ENCODE measurements around the gene DNAH3.
"Not testable (repeated sequence)": the region's sequence is repeated elsewhere in the genome, so short reads cannot be mapped to it uniquely, and the experiment has no call there.

Gene DNAH3

DNA sequence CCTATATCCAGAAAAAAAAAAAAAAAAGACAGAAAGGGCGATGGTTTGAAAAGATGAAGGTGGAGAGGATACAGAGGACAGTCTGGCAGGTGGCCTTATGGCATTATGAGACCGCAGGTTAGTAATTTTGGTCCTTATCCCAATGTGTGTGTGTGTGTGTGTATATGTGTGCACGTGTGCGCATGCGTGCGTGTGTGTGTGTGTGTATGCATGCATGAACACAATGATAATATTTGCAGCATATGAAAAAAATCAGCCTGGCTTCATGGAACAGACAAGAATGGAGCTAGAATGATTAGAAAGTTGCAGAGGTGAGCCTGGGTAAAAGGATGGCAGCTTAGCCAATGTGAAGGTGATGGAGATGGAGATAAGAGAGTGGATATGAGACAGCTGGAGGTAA lies 166.6 kb downstream of the DNAH3 start:
- no peak for DNase-seq

- no peak for DNase-seq
Measured at GRCh38 chr16:20976576-20976975, 174.1 kb downstream of the DNAH3 start.

DNA sequence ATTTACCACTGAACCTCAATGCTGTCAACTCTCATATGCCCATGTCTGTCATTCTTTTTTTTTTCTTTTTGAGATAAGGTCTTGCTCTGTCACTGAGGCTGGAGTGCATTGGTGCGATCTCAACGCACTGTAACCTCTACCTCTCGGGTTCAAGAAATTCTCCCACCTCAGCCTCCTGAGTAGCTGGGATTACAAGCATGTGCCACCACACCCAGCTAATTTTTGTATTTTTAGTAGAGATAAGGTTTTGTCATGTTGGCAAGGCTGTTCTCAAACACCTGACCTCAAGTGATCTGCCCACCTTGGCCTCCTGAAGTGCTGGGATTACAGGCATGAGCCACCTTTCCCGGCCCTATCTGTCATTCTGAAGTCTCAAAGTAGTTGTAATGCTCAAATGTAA lies 177.4 kb downstream of the DNAH3 start:
- not testable (repeated sequence) for DNase-seq

DNA sequence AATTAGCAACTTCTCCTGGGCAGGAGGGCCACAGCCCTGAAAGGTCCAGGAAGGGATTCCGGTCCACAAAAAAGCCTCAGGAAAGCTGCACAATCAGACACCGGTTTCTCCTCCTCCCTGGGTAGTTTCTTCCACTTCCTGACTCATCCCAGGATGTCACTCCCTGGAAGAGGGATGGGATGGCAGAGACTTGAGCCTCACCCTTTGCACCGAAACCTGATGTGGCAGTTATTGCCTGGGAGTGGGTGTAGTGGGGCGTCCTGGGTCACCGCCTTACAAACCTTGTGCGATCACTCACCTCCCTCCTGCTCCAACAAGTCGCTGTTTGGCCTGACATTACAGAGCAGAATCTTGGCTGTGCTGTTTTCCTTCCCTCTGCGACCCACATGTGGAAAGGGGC lies 179.2 kb downstream of the DNAH3 start:
- DNase-seq = no peak

DNA sequence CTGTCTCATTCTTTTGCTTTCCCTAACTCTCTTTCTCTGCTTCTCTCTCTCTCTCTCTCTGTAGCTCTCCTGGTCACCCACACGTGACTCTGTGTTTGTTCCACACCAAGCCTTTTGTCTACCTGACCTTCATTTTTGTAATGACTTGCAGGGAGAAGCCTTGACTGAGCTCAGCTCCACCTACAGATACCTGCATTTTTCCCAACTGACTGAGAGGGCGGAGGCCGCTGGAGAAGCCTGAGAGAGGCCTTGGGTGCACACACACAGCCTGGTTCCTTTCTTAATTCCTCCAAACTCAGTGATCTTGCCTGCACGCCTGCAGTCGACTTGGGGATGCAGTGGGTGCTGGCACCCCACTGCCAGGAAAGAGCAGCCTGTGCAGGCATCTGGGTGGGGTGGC lies 181.3 kb downstream of the DNAH3 start:
- DNase-seq = no peak

DNA sequence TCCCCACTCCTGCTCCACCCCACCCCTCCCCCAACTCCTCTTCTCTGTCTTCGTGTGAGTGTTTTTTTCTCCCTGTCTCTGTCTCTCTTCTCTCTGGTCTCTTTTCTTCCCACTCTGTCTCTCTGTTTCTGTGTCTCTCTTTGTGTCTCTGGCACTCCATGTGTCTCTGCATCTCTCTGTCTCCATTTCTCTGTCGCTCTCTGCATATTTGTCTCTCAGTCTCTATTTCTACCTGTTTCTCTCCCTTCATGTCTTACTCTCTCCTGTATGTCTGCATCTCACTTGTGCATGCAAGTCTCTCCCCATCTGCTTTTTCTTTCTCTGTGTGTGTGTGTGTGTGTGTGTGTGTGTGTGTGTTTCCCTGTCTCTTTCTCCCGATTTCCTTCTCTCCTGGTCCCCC lies 181.9 kb downstream of the DNAH3 start:
- DNase-seq = no peak

GRCh38 chr16:20960899-20961298 lies 189.7 kb downstream of the DNAH3 start:
- no peak for DNase-seq

DNA sequence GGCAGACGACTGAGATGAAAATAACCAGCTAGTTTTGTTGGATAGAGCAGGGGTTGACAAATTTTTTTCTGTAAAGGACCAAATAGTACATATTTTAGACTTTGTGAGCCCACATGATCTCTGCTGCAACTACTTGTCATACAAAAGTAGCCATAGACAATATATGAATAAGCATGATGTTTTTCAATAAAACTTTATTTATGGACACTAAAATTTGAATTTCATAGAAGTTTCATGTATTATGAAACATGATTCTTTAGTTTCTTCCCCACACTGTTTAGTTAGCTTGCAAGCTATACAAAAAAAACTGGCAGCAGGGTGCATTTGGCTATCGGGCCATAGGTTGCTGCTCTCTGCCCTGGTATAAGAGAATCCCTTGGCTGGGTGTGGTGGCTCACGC lies 193.5 kb downstream of the DNAH3 start:
- DNase-seq = no peak

DNA sequence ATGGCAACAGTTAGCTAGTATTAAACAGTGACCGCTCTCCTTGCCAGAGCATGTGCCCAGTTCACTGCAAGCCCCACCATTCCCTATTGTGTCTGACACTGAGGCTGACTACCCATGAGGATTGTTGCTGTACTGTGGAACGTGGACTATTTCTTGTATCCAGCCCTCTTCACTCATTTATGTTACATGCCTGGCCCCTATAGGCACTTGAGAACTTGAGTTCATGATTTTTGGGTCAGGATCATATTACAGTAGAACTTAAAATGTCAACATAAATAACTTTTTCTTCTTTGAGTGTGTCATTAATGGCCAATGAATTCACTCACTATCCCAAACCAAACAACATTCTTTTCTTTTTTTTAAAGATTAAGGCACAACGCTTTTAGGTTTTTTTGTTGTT lies 194.3 kb downstream of the DNAH3 start:
- no peak for DNase-seq

GRCh38 chr16:20954574-20954973 lies 196.1 kb downstream of the DNAH3 start:
- DNase-seq = no peak

- DNase-seq = no peak
Measured at GRCh38 chr16:20952139-20952920, 198.3 kb downstream of the DNAH3 start.

- no peak for DNase-seq
Measured at GRCh38 chr16:20950294-20950693, 200.4 kb downstream of the DNAH3 start.

GRCh38 chr16:20949660-20950059 lies 201.0 kb downstream of the DNAH3 start:
- DNase-seq = no peak

- no peak for DNase-seq
Measured at GRCh38 chr16:20948444-20948843, 202.2 kb downstream of the DNAH3 start.

DNA sequence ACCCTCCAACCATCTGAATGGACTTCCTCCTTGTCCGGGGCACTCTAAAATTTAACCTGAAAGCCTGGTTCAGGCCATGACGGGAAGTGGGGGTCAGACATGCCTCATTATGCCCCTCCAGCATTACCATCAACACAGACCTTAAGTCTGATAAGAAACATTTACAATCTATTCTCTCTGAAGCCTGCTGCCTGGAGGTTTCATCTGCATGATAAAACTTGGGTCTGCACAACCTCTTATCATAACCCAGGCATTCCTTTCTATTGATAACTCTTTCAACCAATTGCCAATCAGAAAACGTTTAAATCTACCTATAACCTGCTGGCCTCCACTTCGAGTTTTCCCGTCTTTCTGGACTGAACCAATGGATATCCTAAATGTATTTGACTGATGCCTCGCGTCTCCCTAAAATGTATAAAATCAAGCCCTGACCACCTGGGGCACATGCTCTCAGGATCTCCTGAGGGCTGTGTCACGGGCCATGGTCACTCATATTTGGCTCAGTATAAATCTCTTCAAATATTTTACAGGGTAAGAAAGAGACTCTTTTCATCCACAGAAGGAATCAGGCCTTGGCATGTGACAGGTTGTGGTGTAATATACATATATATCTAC lies 204.5 kb downstream of the DNAH3 start:
- no peak for DNase-seq

DNA sequence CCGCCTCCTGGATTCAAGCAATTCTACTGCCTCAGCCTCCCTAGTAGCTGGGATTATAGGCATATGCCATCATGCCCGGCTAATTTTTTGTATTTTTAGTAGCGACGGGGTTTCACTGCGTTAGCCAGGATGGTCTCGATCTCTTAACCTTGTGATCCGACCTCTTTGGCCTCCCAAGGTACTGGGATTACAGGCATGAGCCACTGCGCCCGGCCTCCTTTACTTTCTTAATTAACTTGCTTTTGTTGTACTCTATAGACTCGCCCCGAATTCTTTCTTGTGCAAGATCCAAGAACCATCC lies 205.1 kb downstream of the DNAH3 start:
- DNase-seq = not testable (repeated sequence)

DNA sequence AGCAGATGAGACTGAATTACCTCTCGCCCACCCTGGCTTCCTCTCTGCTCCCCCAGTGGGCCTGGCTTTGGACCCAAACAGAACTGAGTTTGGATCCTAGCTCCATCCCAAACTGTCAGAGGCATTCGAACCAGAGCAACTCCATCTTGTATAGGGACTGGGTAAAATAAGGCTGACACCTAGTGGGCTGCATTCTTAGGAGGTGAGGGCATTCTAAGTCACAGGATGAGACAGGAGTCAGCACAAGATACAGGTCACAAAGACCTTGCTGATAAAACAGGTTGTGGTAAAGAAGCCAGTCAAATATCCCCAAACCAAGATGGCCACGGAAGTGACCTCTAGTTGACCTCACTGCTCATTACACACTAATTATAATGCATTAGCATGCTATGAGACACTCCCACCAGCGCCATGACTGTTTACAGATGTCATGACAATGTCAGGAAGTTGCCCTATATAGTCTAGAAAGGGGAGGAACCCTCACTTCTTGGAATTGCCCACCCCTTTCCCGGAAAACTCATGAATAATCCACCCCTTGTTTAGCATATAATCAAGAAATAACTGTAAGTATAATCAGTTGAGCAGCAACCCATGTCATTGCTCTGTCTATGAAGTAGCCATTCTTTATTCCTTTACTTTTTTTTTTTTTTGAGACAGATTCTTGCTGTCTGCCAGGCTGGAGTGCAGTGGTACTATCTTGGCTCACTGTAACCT lies 205.6 kb downstream of the DNAH3 start:
- DNase-seq = no peak

- no peak for DNase-seq
Measured at GRCh38 chr16:20942256-20942655, 208.4 kb downstream of the DNAH3 start.

DNA sequence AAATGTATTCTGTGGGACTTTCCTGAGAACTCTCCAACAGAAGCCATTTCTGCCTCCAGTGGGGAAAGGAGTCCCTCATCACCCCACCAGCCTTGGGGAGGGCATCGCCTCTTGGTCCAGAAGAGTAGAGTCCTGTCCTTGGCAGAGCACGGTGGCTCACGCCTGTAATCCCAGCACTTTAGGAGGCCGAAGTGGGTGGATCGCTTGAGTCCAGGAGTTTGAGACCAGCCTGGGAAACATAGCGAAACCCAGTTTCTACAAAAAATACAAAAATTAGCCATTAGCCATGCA lies 209.1 kb downstream of the DNAH3 start:
- no peak for DNase-seq

DNA sequence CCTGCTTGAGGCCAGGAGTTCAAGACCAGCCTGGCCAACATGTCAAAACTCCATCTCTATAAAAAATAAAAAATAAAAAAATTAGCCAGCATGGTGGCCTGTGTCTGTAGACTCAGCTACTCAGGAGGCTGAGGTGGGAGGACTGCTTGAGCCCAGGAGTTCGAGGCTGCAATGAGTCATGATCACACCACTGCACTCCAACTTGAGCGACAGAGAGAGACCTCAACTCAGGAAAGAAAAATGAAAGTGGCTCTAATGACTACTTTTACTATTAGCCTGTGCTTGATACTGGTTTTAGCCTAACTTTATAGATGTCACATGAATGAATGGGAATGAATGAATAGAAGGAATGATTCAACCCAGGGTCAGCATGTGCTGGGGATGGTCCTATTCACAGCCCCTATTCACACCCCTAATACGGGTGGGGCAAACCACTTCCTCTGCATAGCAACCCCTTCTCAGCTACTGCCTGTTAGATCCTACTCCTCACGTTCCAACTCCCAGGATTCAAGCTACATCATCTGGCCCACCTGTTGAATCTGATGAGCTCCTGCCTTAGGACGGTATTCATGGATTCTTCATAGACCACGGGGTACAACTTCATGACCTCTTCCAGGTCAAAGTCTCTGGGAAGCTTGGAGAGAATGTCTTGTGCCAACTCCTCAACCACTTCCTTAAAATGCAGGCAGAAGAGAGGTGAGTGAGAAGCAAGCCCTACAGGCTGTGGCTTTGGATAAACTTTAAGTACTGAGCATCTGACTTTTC lies 209.6 kb downstream of the DNAH3 start:
- DNase-seq = no peak

DNA sequence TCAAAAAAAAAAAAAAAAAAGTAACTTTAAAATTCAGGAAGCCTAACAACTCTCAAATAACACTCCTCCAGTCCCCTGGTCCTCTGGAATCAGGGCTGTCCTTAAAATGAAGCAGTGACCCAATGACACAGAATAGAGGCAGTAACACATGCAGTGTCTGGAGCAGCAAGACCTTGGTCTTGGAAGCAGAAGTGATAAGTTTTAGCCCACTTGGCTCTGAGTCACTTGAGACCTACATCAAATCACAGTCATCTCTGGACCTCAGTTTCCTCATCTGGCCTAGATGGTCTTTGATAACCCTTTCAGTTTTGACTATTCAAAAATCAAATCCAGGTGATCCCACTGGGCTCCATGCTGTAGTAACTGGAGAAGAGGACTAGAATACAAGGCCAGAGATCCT lies 211.0 kb downstream of the DNAH3 start:
- DNase-seq = no peak

- no peak for DNase-seq
Measured at GRCh38 chr16:20938426-20938825, 212.2 kb downstream of the DNAH3 start.

- no peak for DNase-seq
Measured at GRCh38 chr16:20937736-20938135, 212.9 kb downstream of the DNAH3 start.

DNA sequence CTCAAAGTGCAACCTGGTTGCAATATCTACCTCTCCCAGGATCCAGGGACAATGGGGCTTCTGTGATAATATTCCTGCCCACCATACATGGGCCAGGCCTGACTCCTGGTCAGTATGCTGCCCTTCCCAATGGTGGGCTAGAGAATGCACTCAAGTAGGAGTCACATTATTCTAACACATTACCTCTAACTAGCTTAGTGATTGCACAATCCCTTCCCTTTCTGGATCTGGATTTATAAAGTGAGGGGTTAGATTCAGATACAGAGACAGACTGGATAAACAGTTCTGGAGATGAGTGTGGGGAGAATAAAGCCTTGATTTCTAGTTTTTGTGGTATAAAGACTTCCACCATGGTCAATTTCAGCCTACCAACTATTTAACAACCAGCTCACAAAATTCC lies 217.1 kb downstream of the DNAH3 start:
- no peak for DNase-seq
